ENCODE results near the gene SIVA1.

The SIVA1 gene

GRCh38 chr14:104788873-104789663 is 36.1 kb downstream of the SIVA1 start:
- H3K4me3 ChIP-seq (ENCODE audit: low read length): no peak overlapping the region
- TF ChIP-seq ZNF274 (IDR thresholded peaks at IDR 0.05; ENCODE audit: low read depth, low read length): no peak

- TF ChIP-seq ZNF274 (IDR thresholded peaks at IDR 0.05; ENCODE audit: low read depth, low read length): no peak
Observed at GRCh38 chr14:104789752-104790743, 37.1 kb downstream of the SIVA1 start.

GRCh38 chr14:104791425-104791824 is 38.5 kb downstream of the SIVA1 start:
- TF ChIP-seq ZNF274 (IDR thresholded peaks at IDR 0.05; ENCODE audit: low read depth, low read length): no peak
- H3K4me3 ChIP-seq (ENCODE audit: low read length): no peak overlapping the region

More at GRCh38 chr14:104789752-104790743, 37.1 kb downstream of the SIVA1 start:
- H3K4me3 ChIP-seq (ENCODE audit: low read length): no peak overlapping the region

DNA sequence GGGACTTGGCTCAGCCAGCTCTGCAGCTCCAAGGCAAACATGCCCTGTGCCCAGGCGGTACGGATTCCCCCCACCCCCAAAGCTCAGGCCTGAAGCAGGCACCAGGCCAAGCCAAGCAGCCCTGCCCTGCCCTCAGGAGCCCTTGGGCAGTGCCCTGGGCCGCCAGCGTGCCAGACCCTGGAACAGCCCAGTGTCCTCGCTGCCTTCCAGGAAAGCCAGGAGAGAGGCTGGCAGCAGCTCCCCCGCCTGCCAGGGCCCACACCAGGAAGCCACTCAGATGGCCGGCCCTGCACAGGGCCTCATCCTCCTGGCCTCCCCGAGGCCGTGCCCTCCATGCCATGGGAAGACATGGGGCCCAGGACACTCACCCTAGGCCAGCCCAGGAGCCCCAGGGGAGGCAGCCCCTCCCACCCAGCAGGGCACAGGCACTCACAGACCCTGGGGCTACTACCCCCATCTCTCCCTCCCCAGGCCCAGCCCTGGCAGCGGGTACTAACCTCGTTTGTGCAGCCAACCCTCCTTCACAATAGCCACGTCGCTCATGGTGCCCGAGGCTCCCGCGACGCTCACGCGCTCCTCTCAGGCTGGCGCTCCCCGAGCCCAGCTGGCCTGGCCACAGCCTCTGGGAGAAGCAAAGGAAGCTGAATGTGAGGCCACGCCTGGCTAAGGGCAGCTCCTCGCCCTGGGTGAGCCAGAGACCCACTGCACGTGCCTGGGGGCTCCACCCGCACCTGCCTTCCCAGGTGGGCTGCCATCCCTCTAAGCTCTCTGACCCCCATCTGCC is 39.3 kb downstream of the SIVA1 start:
- H3K4me3 ChIP-seq (ENCODE audit: low read length): no peak overlapping the region
- no peak for TF ChIP-seq ZNF274 (IDR thresholded peaks at IDR 0.05; ENCODE audit: low read depth, low read length)

DNA sequence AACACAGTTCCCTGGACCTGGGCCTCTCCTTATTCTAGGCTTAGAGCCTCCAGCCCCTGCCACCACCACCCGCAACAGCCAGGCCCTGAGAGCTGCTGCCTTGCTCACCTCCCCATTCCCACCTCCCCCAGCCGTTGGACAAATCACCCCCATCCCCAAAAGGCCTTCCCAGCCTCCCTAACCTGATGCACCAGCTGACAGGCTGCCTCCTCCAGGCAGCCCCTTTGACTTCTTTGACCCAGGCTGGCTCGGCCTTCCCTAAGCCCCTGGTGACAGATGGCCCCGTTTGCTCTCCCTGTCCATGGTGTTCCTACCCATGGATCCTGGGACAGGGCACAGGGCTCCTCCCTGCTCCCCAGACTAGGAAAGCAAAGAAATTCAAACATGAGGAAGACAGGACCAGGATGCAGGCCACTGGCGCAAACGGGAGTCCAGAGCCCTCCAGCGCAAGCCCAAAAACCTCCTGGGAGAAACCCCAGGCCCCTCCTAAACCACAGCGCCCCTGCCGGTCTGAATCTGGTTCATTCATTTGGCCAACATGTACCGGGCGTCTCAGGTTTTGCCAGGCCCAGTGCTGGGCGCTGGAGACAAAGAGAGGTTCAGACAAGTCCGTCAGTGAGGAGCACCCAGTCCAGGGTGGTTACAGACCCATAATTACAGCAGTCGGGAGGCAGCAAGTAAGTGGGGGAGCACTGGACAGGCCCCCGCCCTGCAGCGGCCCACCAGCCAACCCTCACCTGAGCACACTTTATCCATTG is 40.2 kb downstream of the SIVA1 start:
- no peak for TF ChIP-seq ZNF274 (IDR thresholded peaks at IDR 0.05; ENCODE audit: low read depth, low read length)
- H3K4me3 ChIP-seq (ENCODE audit: low read length): no peak overlapping the region

DNA sequence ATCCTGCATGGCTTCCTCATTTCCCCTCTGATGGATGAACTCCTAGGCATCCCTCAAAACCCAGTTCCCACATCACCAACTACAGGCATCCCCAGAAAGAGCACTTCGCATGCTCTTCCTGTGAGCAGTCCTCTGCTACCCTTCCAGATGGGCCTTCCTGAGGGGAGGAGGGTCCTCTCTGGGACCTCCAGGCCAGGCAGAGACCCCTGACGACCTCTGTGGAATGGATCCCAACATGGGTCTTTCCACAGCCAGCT is 40.7 kb downstream of the SIVA1 start:
- H3K4me3 ChIP-seq (ENCODE audit: low read length): peak overlapping the region; percentile 59; the same call in 1 of the 2 replicates
- no peak for TF ChIP-seq ZNF274 (IDR thresholded peaks at IDR 0.05; ENCODE audit: low read depth, low read length)

DNA sequence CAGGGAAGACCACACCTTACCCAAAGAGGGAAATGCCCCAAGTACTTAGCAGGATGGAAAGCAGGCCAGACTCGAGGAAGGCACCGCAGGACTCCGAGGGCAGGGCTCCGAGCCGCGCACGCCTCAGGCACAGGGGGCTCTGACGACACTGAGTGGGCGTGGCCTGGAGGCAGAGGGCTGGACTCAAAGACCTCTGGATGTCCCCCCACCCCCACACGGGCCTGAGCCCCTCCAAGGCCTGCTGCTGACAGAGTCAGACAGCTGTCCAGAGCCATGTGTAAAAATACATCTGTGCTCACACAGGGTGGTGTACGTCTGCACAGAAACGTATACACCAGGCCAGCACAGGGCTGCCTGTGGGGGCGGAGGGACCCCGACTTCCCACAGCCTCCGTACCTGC is 41.2 kb downstream of the SIVA1 start:
- H3K4me3 ChIP-seq (ENCODE audit: low read length): peak overlapping the region; percentile 59; the same call in 1 of the 2 replicates
- no peak for TF ChIP-seq ZNF274 (IDR thresholded peaks at IDR 0.05; ENCODE audit: low read depth, low read length)

- no peak for TF ChIP-seq ZNF274 (IDR thresholded peaks at IDR 0.05; ENCODE audit: low read depth, low read length)
- peak overlapping the region; percentile 59 for H3K4me3 ChIP-seq (ENCODE audit: low read length)
Observed at GRCh38 chr14:104794631-104794992, 41.7 kb downstream of the SIVA1 start.

GRCh38 chr14:104794993-104795780 is 42.2 kb downstream of the SIVA1 start, which contains the start of gene AKT1:
Gene AKT1 (minus strand): TSS chr14:104795748. CDS start chr14:104792643, 3,105 bp downstream.
- H3K4me3 ChIP-seq (ENCODE audit: low read length): peak within 1 kb of the TSS; percentile 59
- TF ChIP-seq ZNF274 (IDR thresholded peaks at IDR 0.05; ENCODE audit: low read depth, low read length): no peak

DNA sequence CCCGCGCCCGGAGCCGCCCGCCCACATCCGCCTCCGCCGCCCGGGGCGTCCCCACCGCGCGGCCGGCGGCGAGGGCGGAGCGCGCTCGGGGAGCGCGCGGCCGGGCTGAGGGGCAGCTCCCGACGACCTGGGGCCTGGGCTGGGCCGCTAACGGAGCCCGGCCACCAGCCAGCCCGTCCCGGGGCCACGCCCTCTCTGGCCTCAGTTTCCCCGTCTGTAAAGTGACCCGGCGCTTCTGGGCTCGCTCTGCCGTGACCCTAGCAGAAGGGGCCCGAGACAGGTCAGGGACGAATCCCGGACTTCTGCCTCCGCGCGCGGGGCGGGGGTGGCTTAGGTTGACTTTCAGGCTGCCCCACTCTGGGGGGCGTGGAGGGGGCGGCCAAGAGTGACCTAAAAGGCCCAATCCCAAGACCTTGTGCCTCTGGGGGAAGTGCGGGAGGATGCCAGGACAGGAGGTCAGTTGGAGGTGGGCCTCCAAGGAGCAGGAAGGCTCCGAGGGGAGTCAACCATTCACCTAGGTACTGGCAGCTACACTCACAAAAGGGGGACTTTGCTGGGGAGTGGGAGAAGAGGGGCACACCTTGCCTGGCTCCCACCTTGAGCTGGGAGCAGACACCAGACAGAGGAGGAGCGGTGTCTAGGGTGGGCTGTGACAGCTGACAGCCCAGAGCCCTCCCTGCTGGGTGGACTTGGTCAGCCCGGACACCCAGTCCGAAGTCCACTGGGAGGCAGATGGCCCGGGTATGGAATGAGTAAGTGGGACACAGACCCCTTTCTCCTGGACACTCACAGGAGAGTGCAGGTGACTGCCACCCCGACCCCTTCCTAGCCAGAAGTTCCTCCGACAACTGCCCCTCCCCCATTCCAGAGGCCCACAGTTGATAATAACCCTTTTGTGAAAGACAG is 43.1 kb downstream of the SIVA1 start:
- H3K4me3 ChIP-seq (ENCODE audit: low read length): peak overlapping the region; percentile 36; the same call in 1 of the 2 replicates
- TF ChIP-seq ZNF274 (IDR thresholded peaks at IDR 0.05; ENCODE audit: low read depth, low read length): no peak

DNA sequence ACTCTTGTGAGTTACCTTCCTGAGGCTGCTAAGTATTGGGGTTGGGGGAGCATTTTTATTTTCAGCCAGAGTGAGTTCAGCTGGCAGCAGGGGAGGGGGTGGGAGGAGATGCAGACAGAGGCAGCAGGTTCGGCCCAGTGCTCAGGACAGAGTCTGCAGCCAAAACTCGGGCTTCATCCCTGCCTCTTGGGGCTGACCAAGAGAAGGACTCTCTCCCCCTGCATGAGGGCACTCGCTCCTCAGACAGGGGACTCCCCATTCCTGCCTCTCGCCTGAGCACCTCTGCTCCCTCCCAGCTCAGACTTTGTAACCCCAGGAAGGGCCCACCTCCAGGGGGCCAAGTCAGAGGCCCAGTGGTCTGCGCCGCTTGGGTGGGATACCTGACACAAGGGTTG is 43.7 kb downstream of the SIVA1 start:
- H3K4me3 ChIP-seq (ENCODE audit: low read length): no peak overlapping the region
- TF ChIP-seq ZNF274 (IDR thresholded peaks at IDR 0.05; ENCODE audit: low read depth, low read length): no peak

Data from GM08714 (cell line).